OCI-M1 (cell line): Measurements from ENCODE around the gene ADAMTS8.
"Not testable (repeated sequence)": the region's sequence is repeated elsewhere in the genome, so short reads cannot be mapped to it uniquely, and the experiment has no call there.

Experiments
- DNase-seq: peaks from one replicate; lab custom pipeline; 2025; lab: John Stamatoyannopoulos, UW

The ADAMTS8 gene

DNA sequence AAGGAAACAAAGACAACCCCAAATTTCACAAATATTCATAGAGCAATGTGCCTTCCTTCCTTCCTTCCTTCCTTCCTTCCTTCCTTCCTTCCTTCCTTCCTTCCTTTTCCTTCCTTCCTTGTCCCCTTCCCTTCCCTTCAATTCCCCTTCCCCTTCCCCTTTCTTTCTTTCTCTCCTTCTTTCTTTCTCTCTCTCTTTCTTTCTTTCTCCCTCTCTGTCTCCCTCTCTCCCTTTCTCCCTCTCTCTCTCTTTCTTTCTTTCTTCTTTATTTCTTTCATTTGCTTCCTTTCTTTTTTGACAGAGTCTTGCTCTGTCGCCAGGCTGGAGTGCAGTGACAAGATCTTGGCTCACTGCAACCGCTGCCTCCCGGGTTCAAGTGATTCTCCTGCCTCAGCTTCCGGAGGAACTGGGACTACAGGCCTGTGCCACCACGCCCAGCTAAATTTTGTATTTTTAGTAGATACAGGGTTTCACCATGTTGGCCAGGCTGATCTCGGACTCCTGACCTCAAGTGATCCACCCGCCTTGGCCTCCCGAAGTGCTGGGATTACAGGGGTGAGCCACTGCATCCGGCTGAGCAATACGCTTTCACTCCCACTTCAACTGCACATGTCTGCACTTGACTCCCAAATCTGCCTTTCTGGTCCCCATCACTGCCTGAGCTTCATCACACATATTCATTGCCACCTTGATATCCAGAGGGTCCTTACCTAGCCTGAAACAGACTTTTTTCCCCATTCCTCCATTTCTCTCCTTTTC lies 10.2 kb upstream of the ADAMTS8 start:
- DNase-seq, result not testable (repeated sequence)

DNA sequence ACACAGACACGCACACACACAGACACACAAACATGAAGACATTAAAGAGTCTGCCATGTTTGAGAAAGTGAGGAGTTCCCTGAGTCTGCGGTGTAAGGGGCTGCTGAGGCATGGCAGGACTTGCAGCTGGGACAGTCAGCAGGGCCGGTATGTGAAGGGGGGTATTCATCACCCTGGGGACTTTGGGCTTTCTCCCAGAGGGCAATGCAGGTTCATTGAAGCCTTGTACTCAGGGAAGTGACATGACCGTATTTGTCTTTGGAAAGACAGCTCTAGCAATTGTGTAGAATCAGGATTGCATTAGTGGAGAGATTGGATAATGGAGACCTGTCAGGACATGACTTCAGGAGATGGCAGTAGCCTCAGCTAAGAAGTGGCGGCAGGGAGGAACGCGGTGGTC lies 9.4 kb upstream of the ADAMTS8 start:
- no peak for DNase-seq

DNA sequence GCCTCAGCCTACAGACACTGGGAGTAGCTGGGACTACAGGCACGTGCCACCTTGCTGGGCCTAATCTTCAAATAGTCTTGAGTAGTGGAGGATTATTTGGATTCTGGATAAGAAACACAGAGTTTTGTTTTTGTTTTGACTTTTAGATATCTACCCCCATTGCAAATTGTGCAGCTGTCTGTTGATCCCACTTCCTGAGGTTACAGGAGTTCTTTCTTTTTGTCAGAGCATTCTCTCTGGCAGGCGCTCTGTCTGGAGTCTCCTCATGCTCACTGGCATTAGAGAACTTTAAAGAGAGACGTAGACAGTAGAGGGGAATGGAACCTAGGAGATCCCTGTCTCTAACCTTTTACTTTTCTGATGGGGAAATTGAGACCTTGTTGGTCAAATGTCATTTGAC lies 7.8 kb upstream of the ADAMTS8 start:
- DNase-seq, result no peak

DNA sequence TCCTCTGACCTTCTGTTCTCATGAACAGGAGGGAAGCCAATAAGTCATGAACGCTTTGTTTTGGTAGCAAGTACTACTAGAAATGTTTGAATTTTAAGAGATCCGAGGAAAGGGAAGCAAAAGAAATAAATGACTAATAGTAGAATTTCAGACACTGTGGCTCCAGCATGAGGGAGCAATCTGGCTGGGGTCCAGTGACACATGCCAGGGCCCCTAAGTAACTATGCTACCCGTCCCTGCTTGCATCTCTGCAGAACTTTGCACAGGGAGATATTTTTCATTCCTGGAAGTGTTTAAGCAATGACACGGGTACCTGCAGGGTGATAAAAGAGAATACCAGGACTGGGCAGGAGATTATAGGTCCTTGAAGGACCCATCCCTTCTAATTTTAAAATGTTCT lies 7.3 kb upstream of the ADAMTS8 start:
- DNase-seq, result no peak

DNA sequence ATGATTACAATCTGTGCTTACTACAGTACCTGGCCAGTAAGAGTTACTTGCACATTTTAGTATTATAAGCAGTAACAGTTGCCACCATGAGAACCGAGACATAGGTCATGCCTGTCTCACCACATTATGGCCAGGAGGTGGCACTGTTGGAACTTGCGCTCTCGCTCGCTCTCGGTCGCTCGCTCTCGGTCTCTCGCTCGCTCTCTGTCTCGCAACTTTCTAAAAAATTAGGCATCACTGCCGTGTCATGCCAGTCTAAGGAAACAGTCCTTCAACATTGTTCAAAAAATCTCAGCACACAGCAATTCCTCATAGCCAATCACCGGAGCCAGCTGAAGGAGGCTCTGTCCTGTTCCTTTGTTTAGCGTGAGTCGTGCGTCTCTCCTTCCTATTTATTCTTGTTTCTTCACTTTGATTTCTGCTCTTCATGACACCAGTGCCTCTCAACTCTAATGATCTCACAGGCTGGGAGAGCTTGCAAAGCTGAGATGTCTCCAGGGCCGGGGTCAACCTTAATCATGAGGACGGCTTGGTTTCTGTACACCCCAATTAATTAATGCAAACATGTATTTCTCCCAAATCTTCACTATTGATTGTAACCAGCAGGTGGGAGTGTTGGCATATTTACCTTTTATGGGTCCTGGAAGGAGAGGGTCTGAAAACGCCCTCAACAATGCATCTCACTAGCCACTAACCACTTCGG lies 6.3 kb upstream of the ADAMTS8 start:
- DNase-seq, result peak; percentile 93

DNA sequence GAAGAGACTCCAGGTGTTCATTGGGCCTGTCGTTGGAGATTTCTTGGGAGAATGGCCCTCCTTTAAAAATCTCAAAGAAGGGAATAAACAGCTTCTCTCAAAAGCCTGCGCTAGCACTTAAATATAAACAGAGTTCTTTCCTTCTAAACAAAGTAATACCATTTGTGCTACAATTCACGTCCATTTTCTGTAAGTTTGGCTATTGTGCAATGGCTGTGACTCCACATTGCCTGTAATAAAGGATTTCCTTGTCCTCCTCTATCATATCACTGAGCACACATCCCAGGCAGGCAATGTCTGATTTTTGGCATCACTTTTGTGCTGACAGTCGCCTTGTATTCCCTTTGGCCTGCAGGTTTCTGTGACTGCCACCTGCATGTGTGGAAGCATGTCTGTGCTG lies 4.9 kb upstream of the ADAMTS8 start:
- no peak for DNase-seq

DNA sequence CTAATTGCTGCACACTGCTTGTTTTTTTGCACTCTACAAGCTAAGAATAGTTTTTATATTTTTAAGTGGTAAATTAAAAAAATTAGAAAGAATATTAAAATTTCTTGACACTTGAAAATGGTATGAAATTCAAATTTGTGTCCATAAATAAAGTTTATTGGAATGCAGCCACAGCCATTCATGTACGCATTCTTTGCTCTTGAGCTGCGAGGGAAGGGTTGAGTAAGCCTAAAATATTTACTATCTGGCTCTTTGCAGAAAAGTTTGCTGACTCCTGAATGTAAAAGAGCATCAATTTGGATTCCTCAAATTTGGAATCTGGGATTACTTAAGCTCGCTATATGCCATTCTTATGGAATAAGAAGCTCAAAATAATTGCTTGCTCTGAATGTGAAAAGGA lies 3.4 kb upstream of the ADAMTS8 start:
- DNase-seq, result no peak

DNA sequence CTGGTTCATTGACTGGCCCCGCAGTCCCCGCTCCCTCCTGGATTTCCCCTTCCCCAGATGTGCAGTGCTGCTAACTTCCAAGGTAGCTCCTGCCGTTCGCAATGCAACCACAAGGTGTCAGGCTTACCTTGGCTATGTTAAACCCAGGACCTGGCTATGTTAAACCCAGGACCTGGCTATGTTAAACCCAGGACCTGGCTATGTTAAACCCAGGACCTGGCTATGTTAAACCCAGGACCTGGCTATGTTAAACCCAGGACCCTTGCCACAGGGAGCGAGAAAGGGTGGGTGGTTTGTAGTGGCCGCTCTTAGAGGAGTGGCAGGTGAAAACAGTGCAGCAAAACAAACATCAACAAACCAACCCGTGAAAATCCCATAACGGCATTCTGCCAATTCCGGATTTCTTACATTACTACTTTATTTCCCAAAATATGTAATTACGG lies 2.9 kb upstream of the ADAMTS8 start:
- DNase-seq, result peak; percentile 89

DNA sequence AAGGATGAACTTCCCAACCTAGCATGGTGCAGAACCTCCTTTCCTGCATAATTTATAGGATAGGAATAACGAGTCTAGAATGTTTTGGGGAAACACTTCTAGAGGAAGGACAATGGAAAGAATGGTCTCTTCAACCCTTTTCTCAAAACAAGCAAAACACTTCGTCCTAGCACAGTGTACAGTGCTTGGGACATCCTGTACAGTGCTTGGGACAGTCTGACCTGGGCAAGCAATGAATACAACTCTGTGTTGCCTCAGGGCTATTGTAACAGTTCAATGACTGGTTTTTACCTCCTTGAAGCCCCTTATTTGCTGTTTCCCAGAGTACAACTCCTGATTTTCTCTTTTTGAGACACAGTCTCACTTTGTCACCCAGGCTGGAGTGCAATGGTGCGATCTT lies 1.6 kb upstream of the ADAMTS8 start:
- DNase-seq, result no peak

DNA sequence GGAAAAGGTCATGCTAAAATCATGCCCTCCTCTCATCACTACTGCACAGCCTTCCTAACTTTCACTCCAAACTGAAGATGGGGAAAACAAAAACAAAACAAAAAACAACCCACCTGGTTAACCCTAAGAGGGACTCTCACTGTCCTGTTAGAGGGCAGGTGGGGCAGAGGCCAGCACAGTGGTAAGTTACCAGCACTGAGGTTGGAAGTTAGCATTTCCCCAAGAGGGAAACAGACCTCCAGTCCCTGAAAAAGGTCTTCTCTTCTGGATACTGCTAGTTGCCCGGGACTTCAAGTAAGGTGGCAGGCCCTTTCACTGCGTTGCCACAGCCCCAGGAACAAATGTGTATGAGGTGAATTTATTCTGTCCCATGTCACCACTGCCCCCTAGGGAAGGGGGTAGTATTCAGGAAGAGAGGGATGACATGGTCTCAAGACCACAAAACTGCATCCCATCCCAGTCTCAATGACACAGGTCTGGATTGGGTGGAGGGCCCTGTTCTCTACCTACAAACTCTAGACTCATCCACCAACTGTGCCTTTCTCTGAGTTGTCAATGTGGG lies 792 bp upstream of the ADAMTS8 start:
- no peak for DNase-seq

DNA sequence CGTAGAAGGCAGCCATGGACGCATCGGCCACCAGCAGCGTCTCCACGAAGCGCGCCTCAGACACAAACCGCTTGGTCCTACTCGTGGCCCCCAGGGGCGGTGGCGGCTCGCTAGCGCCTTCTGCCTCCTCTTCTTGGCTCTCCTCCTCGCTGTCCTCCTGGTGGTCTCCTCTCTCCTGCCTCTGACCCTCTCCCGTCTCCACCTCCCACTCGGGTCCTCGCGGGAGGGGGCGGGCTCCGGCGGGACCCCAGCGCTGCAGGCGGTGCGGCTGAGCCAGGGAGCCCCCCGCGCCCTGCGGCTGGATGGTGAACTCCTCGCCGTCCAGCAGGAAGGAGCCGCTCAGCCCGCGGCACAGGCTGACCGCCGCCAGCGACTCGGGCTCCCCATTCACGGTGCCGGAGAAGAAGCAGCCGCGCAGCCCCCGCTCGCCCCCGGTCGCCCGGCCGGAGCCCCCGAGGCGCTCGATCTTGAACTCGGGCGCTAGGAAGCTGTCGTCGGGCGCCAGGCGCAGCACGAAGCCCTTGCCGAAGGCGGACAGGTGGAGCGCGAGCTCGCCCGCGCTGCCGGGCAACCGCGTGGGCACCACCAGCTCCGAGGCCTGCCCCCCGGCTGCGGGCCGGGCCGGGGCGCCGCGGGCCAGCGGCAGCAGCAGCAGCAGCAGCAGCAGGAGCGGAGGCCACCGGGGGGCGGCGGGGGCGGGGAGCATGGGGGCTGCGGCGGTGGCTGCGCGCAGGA lies 661 bp downstream of the ADAMTS8 start:
- no peak for DNase-seq

DNA sequence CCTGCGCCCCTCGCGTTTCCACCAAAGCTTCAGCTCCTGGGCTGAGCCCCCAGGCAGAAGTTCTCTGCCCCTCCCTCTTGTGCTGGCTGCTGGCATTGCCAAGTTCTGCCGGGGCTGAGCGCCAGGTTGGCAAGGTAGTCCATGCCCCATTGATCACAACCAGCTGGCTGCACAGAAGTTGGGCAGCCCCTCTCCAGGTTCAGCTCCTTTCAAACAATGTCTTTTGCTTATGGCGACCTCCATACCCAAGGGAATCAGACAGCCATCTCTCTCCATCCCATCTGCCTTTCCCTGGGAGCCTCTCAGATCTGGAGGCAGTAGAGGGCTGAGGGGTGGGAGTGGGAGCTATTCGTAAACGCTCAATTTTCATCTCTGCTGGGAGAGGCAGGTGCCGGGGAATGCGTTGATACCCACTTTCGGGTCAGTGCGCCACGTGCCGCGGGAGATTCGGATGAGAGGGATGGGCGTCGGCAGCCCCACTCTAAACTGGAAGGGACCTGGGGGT lies 1.5 kb downstream of the ADAMTS8 start:
- no peak for DNase-seq

DNA sequence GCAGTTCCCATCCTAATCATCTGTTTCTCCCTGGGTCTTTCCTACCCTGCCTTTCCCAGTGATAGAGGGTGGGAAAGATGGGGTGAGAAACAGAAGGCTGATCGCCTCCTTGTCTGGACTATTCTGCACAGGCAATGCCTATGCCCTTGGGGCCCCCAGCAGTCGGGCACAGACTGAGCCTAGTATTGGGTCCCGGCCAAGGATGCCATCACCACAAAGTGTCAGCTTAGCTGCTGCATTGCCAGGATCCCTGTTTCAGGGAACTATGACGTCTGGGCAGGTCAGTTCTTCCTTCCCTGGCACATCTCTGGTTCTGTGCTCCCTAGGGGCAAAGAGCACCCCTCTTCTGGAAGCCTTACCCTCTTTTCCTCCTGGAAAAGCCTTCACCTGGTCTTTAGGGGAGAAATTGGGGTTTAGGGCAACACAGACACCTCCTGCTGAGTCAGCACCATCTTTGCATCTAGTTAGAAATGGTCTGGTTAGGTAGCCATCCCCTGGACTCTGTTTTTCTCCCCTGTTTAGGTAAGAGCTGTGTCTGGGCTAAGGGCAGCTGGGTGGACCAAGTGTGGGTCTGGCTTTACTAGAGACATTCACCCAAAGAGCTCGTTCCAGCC lies 2.1 kb downstream of the ADAMTS8 start:
- no peak for DNase-seq

DNA sequence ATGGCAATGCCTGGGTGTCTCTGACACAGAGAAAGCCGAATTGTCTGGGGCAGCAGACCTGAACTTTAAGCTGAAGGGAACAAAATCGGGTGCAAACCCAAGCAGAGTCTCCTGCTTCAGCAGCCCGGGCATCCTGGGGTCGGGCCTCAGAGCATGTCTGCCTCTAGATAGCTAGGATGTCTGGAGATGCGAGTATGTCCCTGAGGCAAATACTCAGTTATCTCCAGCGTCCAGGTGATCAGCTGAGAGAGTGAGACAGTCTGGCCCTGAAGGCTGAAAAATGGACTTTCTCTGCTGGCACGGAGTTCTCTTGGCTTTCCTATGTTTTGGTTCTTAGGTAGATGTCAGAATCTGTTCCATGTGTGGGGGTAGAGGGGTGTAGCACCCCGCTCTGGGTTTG lies 3.3 kb downstream of the ADAMTS8 start:
- no peak for DNase-seq

DNA sequence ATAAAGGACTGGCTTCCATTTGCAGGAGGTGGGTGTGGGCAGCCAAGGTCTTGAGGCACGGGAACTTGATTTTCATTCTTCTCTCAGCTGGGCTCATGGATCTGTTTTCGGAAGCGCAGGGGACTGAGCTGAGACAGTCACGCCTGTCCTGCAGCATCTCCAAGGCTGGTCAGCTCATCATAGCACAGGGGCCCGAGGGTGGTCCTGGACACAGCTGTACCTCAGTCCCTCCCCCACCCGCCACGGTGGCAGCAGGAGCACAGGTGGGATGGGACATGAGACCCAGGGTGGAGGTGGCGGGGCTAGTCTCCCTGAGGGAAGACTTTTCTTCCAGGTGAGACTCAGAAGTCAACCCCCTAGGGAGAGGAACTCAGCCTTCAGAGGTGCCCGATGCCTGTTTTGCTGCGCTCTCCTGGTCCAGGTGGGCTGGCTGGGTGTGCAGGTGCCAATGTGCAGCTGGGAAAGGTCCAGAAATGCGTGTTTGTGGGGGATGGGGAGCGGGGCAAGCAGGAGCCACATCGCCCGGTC lies 3.7 kb downstream of the ADAMTS8 start:
- no peak for DNase-seq

DNA sequence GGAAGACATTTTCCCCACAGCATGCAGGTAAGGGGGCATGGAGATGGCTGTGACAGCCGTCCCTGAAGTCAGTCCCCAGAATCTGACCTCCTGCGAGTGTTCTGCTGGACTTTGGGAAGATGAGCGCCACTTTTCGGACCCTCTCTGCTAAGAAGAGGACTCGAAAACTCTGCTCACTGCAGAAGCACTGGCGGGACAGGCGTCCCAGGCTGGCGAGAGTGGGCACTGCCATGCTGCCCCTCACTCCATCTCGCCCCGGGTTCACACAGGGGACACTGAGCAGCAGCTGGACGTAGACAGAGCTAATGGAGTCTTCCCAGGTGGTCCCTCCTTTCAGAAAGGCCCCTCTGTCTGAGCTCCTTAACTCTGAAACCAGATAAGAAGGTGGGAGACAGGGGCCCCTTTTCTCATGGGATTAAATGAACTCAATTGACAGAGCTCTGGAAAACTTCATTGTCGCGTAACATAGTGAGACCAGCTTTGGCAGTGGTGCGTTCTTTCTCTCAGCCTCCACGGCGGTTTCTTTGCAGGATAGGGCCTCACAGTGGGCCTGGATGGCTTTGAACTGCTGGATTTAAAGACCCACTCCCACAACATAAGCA lies 4.8 kb downstream of the ADAMTS8 start:
- DNase-seq, result no peak

DNA sequence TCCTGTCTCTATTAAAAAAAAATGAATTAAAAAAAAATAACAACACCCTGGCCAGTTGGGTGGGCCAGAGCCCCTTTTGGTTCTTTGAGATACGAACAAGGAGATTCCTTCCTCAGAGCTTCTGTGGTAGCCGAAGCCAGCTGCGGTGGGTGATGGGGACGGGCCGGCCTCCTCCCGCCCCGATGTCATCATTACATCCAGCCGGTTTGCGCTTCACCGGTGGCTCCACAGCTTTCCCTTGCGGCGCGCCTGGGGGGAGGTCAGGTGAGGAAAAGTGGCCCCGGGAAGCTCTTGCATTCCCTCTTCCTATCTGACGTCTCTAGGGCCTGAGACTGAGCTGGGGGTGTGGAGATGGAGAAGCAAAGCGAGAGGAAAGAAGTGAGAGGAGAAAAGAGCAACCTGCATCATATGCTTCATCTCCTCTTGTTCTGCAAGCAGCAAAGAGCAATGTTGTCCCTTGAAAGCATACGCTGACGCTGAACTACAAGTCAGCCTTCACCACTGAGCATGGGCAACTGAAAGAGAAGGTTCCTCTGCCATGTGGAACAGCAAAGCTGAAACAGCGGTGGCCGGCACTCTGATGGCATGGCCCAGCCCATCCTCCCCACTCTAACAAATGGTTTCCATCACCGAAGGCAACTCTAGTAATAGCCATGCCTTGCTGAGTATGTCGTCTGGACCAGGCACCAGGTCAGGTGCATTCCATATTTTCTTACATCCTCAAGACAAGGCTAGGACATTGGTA lies 6.0 kb downstream of the ADAMTS8 start:
- DNase-seq, result no peak

DNA sequence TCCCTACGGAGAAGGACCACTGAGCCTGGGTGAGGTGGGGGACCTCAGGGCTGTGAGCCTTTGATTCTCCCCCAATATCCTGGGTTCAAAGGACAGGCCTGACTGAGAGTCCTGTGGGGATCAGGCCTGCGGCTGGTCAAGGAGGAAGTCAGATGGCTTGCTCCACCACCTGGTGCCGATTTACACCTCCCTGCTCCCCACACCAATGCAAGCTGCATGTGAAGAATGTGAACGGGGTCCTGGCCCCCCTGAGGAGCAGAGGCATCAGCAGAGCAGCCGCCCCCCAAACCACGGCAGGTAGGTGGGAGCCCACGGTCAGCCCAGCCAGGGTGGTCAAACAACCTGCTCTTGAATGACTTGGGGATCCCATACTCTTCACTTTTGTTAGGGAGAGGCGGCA lies 6.7 kb downstream of the ADAMTS8 start:
- no peak for DNase-seq

DNA sequence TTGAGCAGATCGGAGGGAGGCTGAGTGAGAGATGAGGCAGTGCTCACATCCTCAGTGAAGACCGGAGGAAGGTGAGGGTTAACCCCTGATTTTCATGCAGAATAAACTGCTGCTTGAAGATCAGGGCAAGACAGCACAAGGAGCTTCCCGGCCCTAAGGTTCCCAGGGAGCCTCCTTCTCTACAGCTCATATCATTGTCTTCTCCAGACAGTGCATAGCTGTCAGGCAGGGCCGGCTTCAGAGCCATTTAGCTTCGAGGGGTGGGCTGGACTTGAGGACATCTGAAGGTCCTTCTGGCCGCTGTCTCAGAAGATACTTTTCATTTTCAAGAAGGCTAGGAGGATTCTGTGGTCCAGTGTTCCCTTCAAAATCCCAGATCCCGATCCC lies 7.2 kb downstream of the ADAMTS8 start:
- no peak for DNase-seq

DNA sequence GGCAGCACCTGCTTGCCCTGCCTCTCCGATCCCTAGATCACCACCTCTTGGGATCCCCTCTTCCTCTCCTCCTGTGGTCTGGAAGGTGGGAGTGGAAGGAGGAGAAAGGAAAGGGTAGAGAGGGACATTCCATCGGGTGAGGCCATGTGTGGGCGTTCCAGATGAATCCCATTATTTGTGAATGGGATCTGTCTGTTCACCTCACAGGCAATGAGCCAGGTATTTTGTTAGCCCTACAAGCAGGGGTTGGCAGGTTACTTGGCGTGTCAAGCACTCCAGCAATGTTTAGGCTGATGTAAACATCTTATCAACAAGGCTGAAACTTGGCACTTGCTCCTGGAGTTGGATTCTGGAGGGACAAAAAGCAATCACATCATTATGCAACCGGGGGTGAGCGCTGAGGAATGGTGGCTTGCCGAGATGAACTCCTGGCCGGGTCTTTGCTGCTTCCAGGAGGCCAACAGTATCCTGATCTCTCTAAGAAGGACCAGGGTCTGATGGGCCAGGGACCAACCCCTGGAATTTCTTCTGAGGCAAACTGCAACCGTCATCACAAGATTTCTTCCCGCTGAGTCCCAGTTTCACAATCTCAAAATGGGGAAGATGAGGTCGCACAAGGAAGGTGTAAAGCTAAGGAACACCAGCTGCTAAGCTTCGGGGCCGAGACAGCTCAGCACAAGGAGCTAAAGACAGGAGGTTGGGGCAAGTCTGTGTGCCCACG lies 7.8 kb downstream of the ADAMTS8 start:
- DNase-seq, result no peak
